ENCODE measurements around the gene NUCKS1.

NUCKS1 gene

GRCh38 chr1:205750138-205751035, at the start of gene NUCKS1:
Gene NUCKS1 (minus strand): TSS chr1:205750182. CDS start chr1:205749973, 209 bp downstream.
- Histone ChIP-seq H3K36me3 (ENCODE audit: insufficient read depth, low read depth, low read length) (peaks cover 20% of the 10 kb centered on the region), H3K27ac (ENCODE audit: low read length) (peak within 1 kb of the TSS; percentile 84), H3K9ac (ENCODE audit: low read depth, low read length) (peak within 1 kb of the TSS; percentile 88), H3K27me3 (ENCODE audit: insufficient read depth, low read length) (0 out of 2 replicates have a peak, but pooled peaks cover 6% of the 10 kb centered on the region), H3K4me3 (ENCODE audit: low read length) (peak within 1 kb of the TSS; percentile 96), H3K9me3 (ENCODE audit: insufficient read depth, low read depth, low read length) (no peaks in the 10 kb centered on the region), H3K4me1 (ENCODE audit: insufficient read depth, low read length) (peaks cover 18% of the 10 kb centered on the region; the same call in 1 of the 2 replicates)

GRCh38 chr1:205798577-205798976, 48.6 kb upstream of the NUCKS1 start:
- Histone ChIP-seq H3K36me3 (ENCODE audit: insufficient read depth, low read depth, low read length) (peaks cover 62% of the 10 kb centered on the region), H3K27ac (ENCODE audit: low read length) (no peak overlapping the region), H3K4me3 (ENCODE audit: low read length) (no peak overlapping the region), H3K9ac (ENCODE audit: low read depth, low read length) (no peak overlapping the region), H3K27me3 (ENCODE audit: insufficient read depth, low read length) (no peaks in the 10 kb centered on the region), H3K4me1 (ENCODE audit: insufficient read depth, low read length) (no peaks in the 10 kb centered on the region), H3K9me3 (ENCODE audit: insufficient read depth, low read depth, low read length) (no peaks in the 10 kb centered on the region)

- no peak overlapping the region for H3K4me3 ChIP-seq (ENCODE audit: low read length)
- H3K9me3 ChIP-seq (ENCODE audit: insufficient read depth, low read depth, low read length): no peaks in the 10 kb centered on the region
- no peaks in the 10 kb centered on the region for H3K4me1 ChIP-seq (ENCODE audit: insufficient read depth, low read length)
- no peak overlapping the region for H3K27ac ChIP-seq (ENCODE audit: low read length)
- H3K27me3 ChIP-seq (ENCODE audit: insufficient read depth, low read length): no peaks in the 10 kb centered on the region
- H3K36me3 ChIP-seq (ENCODE audit: insufficient read depth, low read depth, low read length): peaks cover 74% of the 10 kb centered on the region
- H3K9ac ChIP-seq (ENCODE audit: low read depth, low read length): no peak overlapping the region
These were observed 47.2 kb upstream of the NUCKS1 start for GRCh38 chr1:205797168-205797567.

GRCh38 chr1:205794011-205794730, 44.2 kb upstream of the NUCKS1 start:
- Histone ChIP-seq H3K27me3 (ENCODE audit: insufficient read depth, low read length) (no peaks in the 10 kb centered on the region), H3K9ac (ENCODE audit: low read depth, low read length) (no peak overlapping the region), H3K9me3 (ENCODE audit: insufficient read depth, low read depth, low read length) (no peaks in the 10 kb centered on the region), H3K27ac (ENCODE audit: low read length) (no peak overlapping the region), H3K36me3 (ENCODE audit: insufficient read depth, low read depth, low read length) (peaks cover 87% of the 10 kb centered on the region), H3K4me3 (ENCODE audit: low read length) (no peak overlapping the region), H3K4me1 (ENCODE audit: insufficient read depth, low read length) (no peaks in the 10 kb centered on the region)

GRCh38 chr1:205792961-205793673, 43.1 kb upstream of the NUCKS1 start:
- Histone ChIP-seq H3K27me3 (ENCODE audit: insufficient read depth, low read length) (no peaks in the 10 kb centered on the region), H3K9me3 (ENCODE audit: insufficient read depth, low read depth, low read length) (no peaks in the 10 kb centered on the region), H3K27ac (ENCODE audit: low read length) (no peak overlapping the region), H3K36me3 (ENCODE audit: insufficient read depth, low read depth, low read length) (peaks cover 77% of the 10 kb centered on the region), H3K9ac (ENCODE audit: low read depth, low read length) (no peak overlapping the region), H3K4me1 (ENCODE audit: insufficient read depth, low read length) (no peaks in the 10 kb centered on the region), H3K4me3 (ENCODE audit: low read length) (no peak overlapping the region)

- Histone ChIP-seq H3K9ac (ENCODE audit: low read depth, low read length) (no peak overlapping the region), H3K27me3 (ENCODE audit: insufficient read depth, low read length) (no peaks in the 10 kb centered on the region), H3K4me1 (ENCODE audit: insufficient read depth, low read length) (no peaks in the 10 kb centered on the region), H3K36me3 (ENCODE audit: insufficient read depth, low read depth, low read length) (peaks cover 72% of the 10 kb centered on the region), H3K4me3 (ENCODE audit: low read length) (no peak overlapping the region), H3K9me3 (ENCODE audit: insufficient read depth, low read depth, low read length) (no peaks in the 10 kb centered on the region), H3K27ac (ENCODE audit: low read length) (no peak overlapping the region)
These were observed 42.5 kb upstream of the NUCKS1 start for GRCh38 chr1:205792481-205792881.

- H3K9ac ChIP-seq (ENCODE audit: low read depth, low read length): no peak overlapping the region
- no peaks in the 10 kb centered on the region for H3K27me3 ChIP-seq (ENCODE audit: insufficient read depth, low read length)
- H3K4me3 ChIP-seq (ENCODE audit: low read length): no peak overlapping the region
- no peaks in the 10 kb centered on the region for H3K4me1 ChIP-seq (ENCODE audit: insufficient read depth, low read length)
- H3K27ac ChIP-seq (ENCODE audit: low read length): no peak overlapping the region
- H3K9me3 ChIP-seq (ENCODE audit: insufficient read depth, low read depth, low read length): no peaks in the 10 kb centered on the region
- peaks cover 64% of the 10 kb centered on the region for H3K36me3 ChIP-seq (ENCODE audit: insufficient read depth, low read depth, low read length)
These were observed 41.7 kb upstream of the NUCKS1 start for GRCh38 chr1:205791568-205792180.

- Histone ChIP-seq H3K9me3 (ENCODE audit: insufficient read depth, low read depth, low read length) (no peaks in the 10 kb centered on the region), H3K9ac (ENCODE audit: low read depth, low read length) (no peak overlapping the region), H3K27me3 (ENCODE audit: insufficient read depth, low read length) (no peaks in the 10 kb centered on the region), H3K27ac (ENCODE audit: low read length) (no peak overlapping the region), H3K4me1 (ENCODE audit: insufficient read depth, low read length) (no peaks in the 10 kb centered on the region), H3K4me3 (ENCODE audit: low read length) (no peak overlapping the region), H3K36me3 (ENCODE audit: insufficient read depth, low read depth, low read length) (peaks cover 25% of the 10 kb centered on the region)
These were observed 37.4 kb upstream of the NUCKS1 start for GRCh38 chr1:205787287-205787916.

- no peaks in the 10 kb centered on the region for H3K9me3 ChIP-seq (ENCODE audit: insufficient read depth, low read depth, low read length)
- H3K36me3 ChIP-seq (ENCODE audit: insufficient read depth, low read depth, low read length): peaks cover 20% of the 10 kb centered on the region
- no peak overlapping the region for H3K9ac ChIP-seq (ENCODE audit: low read depth, low read length)
- H3K4me1 ChIP-seq (ENCODE audit: insufficient read depth, low read length): no peaks in the 10 kb centered on the region
- H3K27ac ChIP-seq (ENCODE audit: low read length): no peak overlapping the region
- no peak overlapping the region for H3K4me3 ChIP-seq (ENCODE audit: low read length)
- no peaks in the 10 kb centered on the region for H3K27me3 ChIP-seq (ENCODE audit: insufficient read depth, low read length)
These were observed 36.6 kb upstream of the NUCKS1 start for GRCh38 chr1:205786601-205787000.

- H3K4me1 ChIP-seq (ENCODE audit: insufficient read depth, low read length): no peaks in the 10 kb centered on the region
- H3K9ac ChIP-seq (ENCODE audit: low read depth, low read length): no peak overlapping the region
- no peak overlapping the region for H3K4me3 ChIP-seq (ENCODE audit: low read length)
- no peaks in the 10 kb centered on the region for H3K27me3 ChIP-seq (ENCODE audit: insufficient read depth, low read length)
- H3K27ac ChIP-seq (ENCODE audit: low read length): no peak overlapping the region
- peaks cover 10% of the 10 kb centered on the region; the same call in 1 of the 2 replicates for H3K36me3 ChIP-seq (ENCODE audit: insufficient read depth, low read depth, low read length)
- H3K9me3 ChIP-seq (ENCODE audit: insufficient read depth, low read depth, low read length): no peaks in the 10 kb centered on the region
These were observed 35.5 kb upstream of the NUCKS1 start for GRCh38 chr1:205785446-205785845.

- H3K9ac ChIP-seq (ENCODE audit: low read depth, low read length): no peak overlapping the region
- no peaks in the 10 kb centered on the region for H3K27me3 ChIP-seq (ENCODE audit: insufficient read depth, low read length)
- no peak overlapping the region for H3K4me3 ChIP-seq (ENCODE audit: low read length)
- no peaks in the 10 kb centered on the region for H3K36me3 ChIP-seq (ENCODE audit: insufficient read depth, low read depth, low read length)
- no peaks in the 10 kb centered on the region for H3K4me1 ChIP-seq (ENCODE audit: insufficient read depth, low read length)
- no peaks in the 10 kb centered on the region for H3K9me3 ChIP-seq (ENCODE audit: insufficient read depth, low read depth, low read length)
- H3K27ac ChIP-seq (ENCODE audit: low read length): no peak overlapping the region
These were observed 33.9 kb upstream of the NUCKS1 start for GRCh38 chr1:205783904-205784303.

Measured in iPS-20b (cell line).